Neutrophil (primary cell): Measurements from ENCODE around the gene GSC2.

Experiments
- H3K27ac ChIP-seq: fragments of 200-600 bp; sonication (generic); 2 replicates; pipeline ENCODE4 v1.5.1; 2016; ENCODE audit warnings: mild to moderate bottlenecking, moderate library complexity
- H3K27me3 ChIP-seq: fragments of 200-600 bp; sonication (generic); 2 replicates; pipeline ENCODE4 v1.6.0; 2016; ENCODE audit warnings: mild to moderate bottlenecking
- H3K36me3 ChIP-seq: fragments of 200-600 bp; sonication (generic); 2 replicates; pipeline ENCODE4 v1.5.1; 2017
- H3K4me1 ChIP-seq, 2 experiments: fragments of 200-600 bp in 1 of 2; sonication (generic) in 1 of 2; 1 replicate in 1 of 2; 2 replicates in 1 of 2; pipeline versions ENCODE4 v1.5.1 to v1.6.1; 2013 to 2016; ENCODE audit warnings: low read depth in 1 of 2, low read length in 1 of 2, mild to moderate bottlenecking in 1 of 2, moderate library complexity in 1 of 2; ENCODE audit not compliant: control insufficient read depth in 1 of 2, insufficient read depth in 1 of 2
- H3K4me3 ChIP-seq, 2 experiments: fragments of 200-600 bp in 1 of 2; sonication (generic) in 1 of 2; 1 replicate in 1 of 2; 2 replicates in 1 of 2; pipeline ENCODE4 v1.5.1; 2013 to 2016; ENCODE audit warnings: low read depth in 1 of 2, low read length in 1 of 2, mild to moderate bottlenecking in 1 of 2, moderate library complexity in 1 of 2
- H3K9me3 ChIP-seq: fragments of 200-600 bp; sonication (generic); 2 replicates; pipeline ENCODE4 v1.5.1; 2016
- CTCF ChIP-seq: fragments of 200-600 bp; sonication (generic); IDR thresholded peaks from 2 replicates; pipeline ENCODE4 v1.5.1; 2016; ENCODE audit warnings: antibody characterized with exemption

Gene GSC2

GRCh38 chr22:19149991-19150390 is at the start of gene GSC2:
Gene GSC2 (minus strand): TSS chr22:19150292. CDS start chr22:19150283, 9 bp downstream.
- H3K9me3 ChIP-seq = no peaks in the 10 kb centered on the region
- peaks cover 90% of the 10 kb centered on the region for H3K27me3 ChIP-seq
- peak within 1 kb of the TSS; percentile 2 to 12 for H3K4me3 ChIP-seq
- H3K27ac ChIP-seq = no peak within 1 kb of the TSS
- H3K36me3 ChIP-seq = no peaks in the 10 kb centered on the region
- H3K4me1 ChIP-seq = peaks cover 8 to 18% of the 10 kb centered on the region in 2 experiments
- no peak for TF ChIP-seq CTCF

GRCh38 chr22:19199479-19199878 is 49.4 kb upstream of the GSC2 start:
- Histone ChIP-seq H3K9me3 (no peaks in the 10 kb centered on the region), H3K27ac (no peak overlapping the region), H3K27me3 (no peaks in the 10 kb centered on the region), H3K4me3 (no peak overlapping the region), H3K4me1 (no peaks in the 10 kb centered on the region), H3K36me3 (peaks cover 97% of the 10 kb centered on the region)
- TF ChIP-seq CTCF = no peak

- no peak overlapping the region for H3K4me3 ChIP-seq
- no peaks in the 10 kb centered on the region for H3K27me3 ChIP-seq
- peaks cover 95% of the 10 kb centered on the region for H3K36me3 ChIP-seq
- no peak overlapping the region for H3K27ac ChIP-seq
- no peaks in the 10 kb centered on the region for H3K9me3 ChIP-seq
- no peaks in the 10 kb centered on the region for H3K4me1 ChIP-seq
- TF ChIP-seq CTCF = no peak
Measured at GRCh38 chr22:19197997-19198865, 48.1 kb upstream of the GSC2 start.

GRCh38 chr22:19196841-19197612 is 46.9 kb upstream of the GSC2 start:
- peaks cover 99% of the 10 kb centered on the region for H3K36me3 ChIP-seq
- TF ChIP-seq CTCF = no peak
- no peak overlapping the region for H3K27ac ChIP-seq

GRCh38 chr22:19195796-19196731 is 46.0 kb upstream of the GSC2 start:
- Histone ChIP-seq H3K4me3 (no peak overlapping the region), H3K4me1 (no peaks in the 10 kb centered on the region), H3K27ac (peak overlapping the region; percentile 45), H3K9me3 (no peaks in the 10 kb centered on the region), H3K36me3 (peaks cover 99% of the 10 kb centered on the region), H3K27me3 (no peaks in the 10 kb centered on the region)
- TF ChIP-seq CTCF = no peak

More at GRCh38 chr22:19196841-19197612, 46.9 kb upstream of the GSC2 start:
- no peaks in the 10 kb centered on the region for H3K4me1 ChIP-seq
- no peaks in the 10 kb centered on the region for H3K27me3 ChIP-seq
- no peak overlapping the region for H3K4me3 ChIP-seq
- H3K9me3 ChIP-seq = no peaks in the 10 kb centered on the region
